Adrenal gland (tissue), 5 donors: ENCODE measurements around the gene FZR1.

Source experiments
- CTCF ChIP-seq, 6 experiments: fragments of 450-650 bp in 4 of 6; fragments of 200-600 bp in 2 of 6; sonication (generic) in 1 of 6; IDR thresholded peaks; 1 replicate in 5 of 6; 2 replicates in 1 of 6; pipeline versions ENCODE4 v1.5.1 to v1.8.0; 2016 to 2021; ENCODE audit warnings: antibody characterized with exemption in 6 of 6, mild to moderate bottlenecking in 2 of 6, moderate library complexity in 1 of 6
- POLR2A ChIP-seq, 2 donors: fragments of 450-650 bp; IDR thresholded peaks; one replicate each; pipeline ENCODE4 v1.6.1; 2017; ENCODE audit warnings: antibody characterized with exemption in 2 of 2, mild to moderate bottlenecking in 2 of 2, moderate library complexity in 1 of 2
- donor health status: DM: no; HTN: no; CAD: no.

GRCh38 chr19:3547767-3548282 is 41.7 kb downstream of the FZR1 start:
- no peak for TF ChIP-seq CTCF (IDR thresholded peaks at IDR 0.05)
- no peak for TF ChIP-seq POLR2A (IDR thresholded peaks at IDR 0.05)
